Activated B cell treated with CpG ODN at 0.5 μM for 24 hours (primary cell): ENCODE results near the gene ARRB1. TPM values are rescaled to one million over a fixed set of nuclear protein-coding genes. Genes with fewer than 3 reads are reported as not detected.
A peak's percentile ranks its signal among the peaks of the same experiment; 100 is the strongest.

ENCODE experiments used
- ATAC-seq: fragments of 200-7000 bp; cut with Tn5 transposase; one replicate; pipeline ENCODE4 v1.10.0; 2021; ENCODE audit warnings: low read depth, mild to moderate bottlenecking, moderate library complexity
- CTCF ChIA-PET: fragments of 350-600 bp; sonication (Branson Sonifier 250); formaldehyde crosslinking; loops from one replicate; lab custom pipeline; 2021; ENCODE audit warnings: antibody characterized with exemption; lab: Charles Lee
- POLR2A ChIA-PET: fragments of 350-600 bp; sonication (Branson Sonifier 250); formaldehyde crosslinking; loops from one replicate; lab custom pipeline; 2021; ENCODE audit warnings: antibody characterized with exemption; lab: Charles Lee
- DNase-seq: peaks from one replicate; pipeline ENCODE4 v3.0.0; 2022
- H3K27ac Mint-ChIP-seq: one replicate; pipeline ENCODE4 v1.8.0; 2020; ENCODE audit warnings: mixed read lengths
- H3K27me3 Mint-ChIP-seq: one replicate; pipeline ENCODE4 v1.8.0; 2021; ENCODE audit warnings: mixed read lengths
- H3K36me3 Mint-ChIP-seq: one replicate; pipeline ENCODE4 v1.8.0; 2021; ENCODE audit warnings: low read depth, mixed read lengths
- H3K4me1 Mint-ChIP-seq: one replicate; pipeline ENCODE4 v1.8.0; 2021; ENCODE audit warnings: mixed read lengths
- H3K4me3 Mint-ChIP-seq: one replicate; pipeline ENCODE4 v1.8.0; 2020; ENCODE audit warnings: mild to moderate bottlenecking, mixed read lengths
- H3K9me3 Mint-ChIP-seq: one replicate; pipeline ENCODE4 v1.8.0; 2020; ENCODE audit warnings: mixed read lengths
- intact Hi-C: fragments of 100-400 bp; cut with micrococcal nuclease; formaldehyde crosslinking; loops from one replicate; pipeline ENCODE4 v1.15.1; 2024
- total RNA-seq: library from RNA; stranded (reverse); gene quantifications from 2 replicates; pipeline ENCODE4 v1.2.3, GENCODE V29; 2022
- TF ChIP-seq, protein P1 (sequence below): fragments of 200-600 bp; IDR thresholded peaks from one replicate; pipeline ENCODE4 v1.8.0; 2022; ENCODE audit warnings: antibody characterized with exemption, mild to moderate bottlenecking

ARRB1 gene
- total RNA-seq, 1 donor from 2014 or later = 0.62 TPM

- TF ChIP-seq, protein P1, sequence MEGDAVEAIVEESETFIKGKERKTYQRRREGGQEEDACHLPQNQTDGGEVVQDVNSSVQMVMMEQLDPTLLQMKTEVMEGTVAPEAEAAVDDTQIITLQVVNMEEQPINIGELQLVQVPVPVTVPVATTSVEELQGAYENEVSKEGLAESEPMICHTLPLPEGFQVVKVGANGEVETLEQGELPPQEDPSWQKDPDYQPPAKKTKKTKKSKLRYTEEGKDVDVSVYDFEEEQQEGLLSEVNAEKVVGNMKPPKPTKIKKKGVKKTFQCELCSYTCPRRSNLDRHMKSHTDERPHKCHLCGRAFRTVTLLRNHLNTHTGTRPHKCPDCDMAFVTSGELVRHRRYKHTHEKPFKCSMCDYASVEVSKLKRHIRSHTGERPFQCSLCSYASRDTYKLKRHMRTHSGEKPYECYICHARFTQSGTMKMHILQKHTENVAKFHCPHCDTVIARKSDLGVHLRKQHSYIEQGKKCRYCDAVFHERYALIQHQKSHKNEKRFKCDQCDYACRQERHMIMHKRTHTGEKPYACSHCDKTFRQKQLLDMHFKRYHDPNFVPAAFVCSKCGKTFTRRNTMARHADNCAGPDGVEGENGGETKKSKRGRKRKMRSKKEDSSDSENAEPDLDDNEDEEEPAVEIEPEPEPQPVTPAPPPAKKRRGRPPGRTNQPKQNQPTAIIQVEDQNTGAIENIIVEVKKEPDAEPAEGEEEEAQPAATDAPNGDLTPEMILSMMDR = no peak
- Mint-ChIP-seq H3K9me3 (no peaks in the 10 kb centered on the region), H3K4me3 (no peak overlapping the region), H3K36me3 (no peaks in the 10 kb centered on the region), H3K27ac (no peak overlapping the region), H3K27me3 (peaks cover 16% of the 10 kb centered on the region), H3K4me1 (peaks cover 4% of the 10 kb centered on the region)
- CTCF ChIA-PET = interaction anchor here (1.9 to 9.8 kb wide), 5 partner anchors 12 to 145 kb away, joined by 4 to 177 read pairs (median 8); partner anchors contain the start of gene RPS3
- POLR2A ChIA-PET = interaction anchor here (0.9 kb wide), 1 partner anchor 112 kb away, joined by 7 read pairs; no protein-coding TSS in a partner anchor
- DNase-seq (no peak), ATAC-seq (no peak)
- intact Hi-C loops = loop anchor here (1.0 to 10.0 kb wide), 3 partner anchors 57 to 927 kb away; no protein-coding TSS in a partner anchor
Observed at GRCh38 chr11:75387736-75388294, 36.4 kb upstream of the ARRB1 start.

DNA sequence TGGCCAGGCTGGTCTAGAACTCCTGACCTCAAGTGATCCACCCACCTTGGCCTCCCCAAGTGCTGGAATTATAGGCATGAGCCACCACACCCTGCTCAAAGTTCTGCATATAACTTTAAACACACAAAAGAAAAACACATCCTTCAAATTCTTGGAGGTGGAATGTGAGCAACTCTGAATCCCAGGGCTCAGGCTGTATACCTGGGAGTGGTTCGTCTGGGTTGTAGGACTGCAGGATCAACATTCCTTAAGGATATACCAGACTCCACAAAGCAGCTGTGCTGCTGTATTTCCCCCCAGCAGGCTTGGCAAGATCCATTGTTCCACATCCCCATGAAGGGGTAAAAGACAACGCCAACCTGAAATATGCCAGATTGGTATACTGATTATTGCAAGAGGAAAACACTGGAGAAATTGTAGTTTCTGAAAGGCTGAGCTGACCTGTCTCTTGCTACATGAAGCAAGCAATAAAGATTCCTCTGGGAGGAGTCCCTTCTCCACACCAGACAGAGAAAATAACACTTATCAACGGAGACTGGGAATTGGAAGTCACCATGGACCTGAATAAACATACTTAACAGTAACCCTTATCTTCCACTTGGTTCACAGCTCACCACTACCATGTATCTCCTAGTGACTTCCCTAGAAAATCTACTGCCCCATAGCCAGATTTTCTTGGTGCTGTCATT lies 35.6 kb upstream of the ARRB1 start:
- ATAC-seq = no peak
- H3K9me3 Mint-ChIP-seq = no peaks in the 10 kb centered on the region
- intact Hi-C loops = loop anchor here (10.0 kb wide), 1 partner anchor 928 kb away; no protein-coding TSS in a partner anchor
- CTCF ChIA-PET = interaction anchor here (0.8 to 9.8 kb wide), 4 partner anchors 22 to 146 kb away, joined by 3 to 177 read pairs (median 20); no protein-coding TSS in a partner anchor
- H3K4me3 Mint-ChIP-seq = no peak overlapping the region
- peaks cover 16% of the 10 kb centered on the region for H3K27me3 Mint-ChIP-seq
- DNase-seq = no peak
- H3K4me1 Mint-ChIP-seq = peaks cover 4% of the 10 kb centered on the region
- TF ChIP-seq, protein P1 = no peak
- no peak overlapping the region for H3K27ac Mint-ChIP-seq
- no peaks in the 10 kb centered on the region for H3K36me3 Mint-ChIP-seq
- POLR2A ChIA-PET = interaction anchor here (0.9 kb wide), 1 partner anchor 112 kb away, joined by 7 read pairs; no protein-coding TSS in a partner anchor

GRCh38 chr11:75384438-75385080 lies 33.1 kb upstream of the ARRB1 start:
- intact Hi-C loops = loop anchor here (1.0 to 10.0 kb wide), 5 partner anchors 56 to 930 kb away; no protein-coding TSS in a partner anchor
- TF ChIP-seq, protein P1 = peak; percentile 99
- no peaks in the 10 kb centered on the region for H3K36me3 Mint-ChIP-seq
- CTCF ChIA-PET = interaction anchor here (0.7 to 9.8 kb wide), 8 partner anchors 9 to 244 kb away, joined by 3 to 177 read pairs (median 3); no protein-coding TSS in a partner anchor
- H3K4me3 Mint-ChIP-seq = no peak overlapping the region
- no peaks in the 10 kb centered on the region for H3K9me3 Mint-ChIP-seq
- peaks cover 9% of the 10 kb centered on the region for H3K27me3 Mint-ChIP-seq
- POLR2A ChIA-PET = no interaction called here
- peak; percentile 74 for ATAC-seq
- no peak overlapping the region for H3K27ac Mint-ChIP-seq
- peak; percentile 70 for DNase-seq
- H3K4me1 Mint-ChIP-seq = peaks cover 4% of the 10 kb centered on the region

GRCh38 chr11:75383246-75383645 lies 31.8 kb upstream of the ARRB1 start:
- H3K4me1 Mint-ChIP-seq = peaks cover 4% of the 10 kb centered on the region
- TF ChIP-seq, protein P1 = no peak
- H3K27ac Mint-ChIP-seq = no peak overlapping the region
- peaks cover 9% of the 10 kb centered on the region for H3K27me3 Mint-ChIP-seq
- H3K4me3 Mint-ChIP-seq = no peak overlapping the region
- DNase-seq = no peak
- no peaks in the 10 kb centered on the region for H3K36me3 Mint-ChIP-seq
- no peak for ATAC-seq
- ChIA-PET CTCF (interaction anchor here (9.8 kb wide), 1 partner anchor 104 kb away, joined by 177 read pairs; no protein-coding TSS in a partner anchor), POLR2A (no interaction called here)
- intact Hi-C loops = loop anchor here (5.0 to 10.0 kb wide), 2 partner anchors 456 to 932 kb away; no protein-coding TSS in a partner anchor
- H3K9me3 Mint-ChIP-seq = no peaks in the 10 kb centered on the region
